GM12801 (cell line): ENCODE results near the gene HEATR5A.

Experiments
- CTCF ChIP-seq: IDR thresholded peaks from one replicate; pipeline ENCODE4 v1.5.1; 2011; ENCODE audit warnings: control low read depth; ENCODE audit not compliant: insufficient read length; ENCODE audit errors: extremely low read depth

The HEATR5A gene

GRCh38 chr14:31291210-31291609 is 129.1 kb downstream of the HEATR5A start:
- TF ChIP-seq CTCF, result no peak

- no peak for TF ChIP-seq CTCF
Observed at GRCh38 chr14:31287294-31287972, 132.9 kb downstream of the HEATR5A start.

- no peak for TF ChIP-seq CTCF
Observed at GRCh38 chr14:31286456-31287293, 133.7 kb downstream of the HEATR5A start.

- TF ChIP-seq CTCF, result no peak
Observed at GRCh38 chr14:31283578-31284252, 136.6 kb downstream of the HEATR5A start.

GRCh38 chr14:31283153-31283552 is 137.2 kb downstream of the HEATR5A start:
- no peak for TF ChIP-seq CTCF

GRCh38 chr14:31280871-31281220 is 139.5 kb downstream of the HEATR5A start:
- TF ChIP-seq CTCF, result no peak

GRCh38 chr14:31280132-31280870 is 140.0 kb downstream of the HEATR5A start:
- TF ChIP-seq CTCF, result no peak
